Kidney (tissue), 14 donors: ENCODE results near the gene SPRR1A. TPM values are rescaled to one million over a fixed set of nuclear protein-coding genes. Genes with fewer than 3 reads are reported as not detected.

Experiments
- DNase-seq, 5 donors: peaks; one replicate each; pipeline ENCODE4 v3.0.0-alpha.2; 2013 to 2020
- FAIRE-seq: peaks from 2 replicates; lab custom pipeline; 2012; peaks lifted over from hg19 to GRCh38; lab: Jason Lieb, UNC
- H3K27ac ChIP-seq, 2 donors: one replicate each; pipeline ENCODE4 v1.7.0; 2013; ENCODE audit warnings: low read depth in 2 of 2, low read length in 2 of 2, inconsistent platforms in 1 of 2
- H3K27me3 ChIP-seq: one replicate; pipeline ENCODE4 v1.7.1; 2013; ENCODE audit warnings: low read length, inconsistent platforms; ENCODE audit not compliant: control insufficient read depth, insufficient read depth
- H3K36me3 ChIP-seq, 3 donors: one replicate each; pipeline versions ENCODE4 v1.7.0 to v1.7.1; 2013; ENCODE audit warnings: low read length in 3 of 3, control low read depth in 1 of 3, inconsistent platforms in 1 of 3; ENCODE audit not compliant: insufficient read depth in 3 of 3, control insufficient read depth in 2 of 3
- H3K4me1 ChIP-seq, 3 donors: one replicate each; pipeline versions ENCODE4 v1.7.0 to v1.7.1; 2013; ENCODE audit warnings: low read length in 3 of 3, inconsistent platforms in 1 of 3, low read depth in 1 of 3; ENCODE audit not compliant: control insufficient read depth in 2 of 3, insufficient read depth in 2 of 3
- H3K4me3 ChIP-seq, 3 donors: one replicate each; pipeline versions ENCODE4 v1.7.0 to v1.8.1; 2013; ENCODE audit warnings: low read length in 3 of 3, control low read depth in 1 of 3, inconsistent platforms in 1 of 3
- H3K9ac ChIP-seq, 3 donors: one replicate each; pipeline versions ENCODE4 v1.7.0 to v1.7.1; 2013; ENCODE audit warnings: low read length in 3 of 3, control low read depth in 1 of 3, inconsistent platforms in 1 of 3
- H3K9me3 ChIP-seq, 3 donors: one replicate each; pipeline versions ENCODE4 v1.7.0 to v1.7.1; 2013; ENCODE audit warnings: low read length in 3 of 3, control low read depth in 1 of 3, inconsistent platforms in 1 of 3; ENCODE audit not compliant: control insufficient read depth in 2 of 3, insufficient read depth in 1 of 3
- intact Hi-C: fragments of 100-400 bp; cut with DNase I; formaldehyde crosslinking; loops from one replicate; pipeline ENCODE4 v1.11.1; 2022
- polyA plus RNA-seq: library from polyadenylated mRNA; stranded (reverse); fragments of 350-450 nt; fragmentation: Illumina TruSeq; extraction: RNeasy Lipid Tissue Mini Kit (QIAGEN cat#74804); gene quantifications from one replicate; pipeline ENCODE4 v1.2.3, GENCODE V29; 2014; ENCODE audit warnings: low read depth, low replicate concordance; ENCODE audit not compliant: insufficient read depth
- total RNA-seq: library from RNA; stranded (reverse); fragmentation: NEBNext Ultra II Directional; extraction: Animal tissue kit (Norgen Biotek cat#: 25700); gene quantifications from one replicate; pipeline ENCODE4 v1.2.1, GENCODE V29; 2021
- TF ChIP-seq, protein P1 (sequence below): IDR thresholded peaks from 3 replicates; pipeline ENCODE4 v1.5.1; 2012; ENCODE audit warnings: mild to moderate bottlenecking, moderate library complexity, borderline replicate concordance; ENCODE audit not compliant: insufficient read depth; ENCODE audit errors: extremely low read depth
- donor health status: control.
- donor health status: control.
- donor health status: control.
- donor health status: control.
- donor health status: control.
- donor health status: DM: yes; HTN: yes; CAD: no.
- donor health status: Normal renal cell carcinoma (clear cell type).

SPRR1A gene
- total and polyA plus RNA-seq, 2 donors from 2014 or later: not detected

GRCh38 chr1:152995842-152996241, 12.0 kb downstream of the SPRR1A start:
- no peak overlapping the region for H3K9ac ChIP-seq
- no peaks in the 10 kb centered on the region for H3K4me1 ChIP-seq
- DNase-seq (no peak), FAIRE-seq (peak; percentile 38)
- peaks cover 0 to 6% (median 1%) of the 10 kb centered on the region in 3 donors for H3K9me3 ChIP-seq
- no peak overlapping the region for H3K27ac ChIP-seq
- intact Hi-C loops: no loop called here
- H3K4me3 ChIP-seq: no peak overlapping the region
- no peaks in the 10 kb centered on the region for H3K27me3 ChIP-seq
- TF ChIP-seq, protein P1, sequence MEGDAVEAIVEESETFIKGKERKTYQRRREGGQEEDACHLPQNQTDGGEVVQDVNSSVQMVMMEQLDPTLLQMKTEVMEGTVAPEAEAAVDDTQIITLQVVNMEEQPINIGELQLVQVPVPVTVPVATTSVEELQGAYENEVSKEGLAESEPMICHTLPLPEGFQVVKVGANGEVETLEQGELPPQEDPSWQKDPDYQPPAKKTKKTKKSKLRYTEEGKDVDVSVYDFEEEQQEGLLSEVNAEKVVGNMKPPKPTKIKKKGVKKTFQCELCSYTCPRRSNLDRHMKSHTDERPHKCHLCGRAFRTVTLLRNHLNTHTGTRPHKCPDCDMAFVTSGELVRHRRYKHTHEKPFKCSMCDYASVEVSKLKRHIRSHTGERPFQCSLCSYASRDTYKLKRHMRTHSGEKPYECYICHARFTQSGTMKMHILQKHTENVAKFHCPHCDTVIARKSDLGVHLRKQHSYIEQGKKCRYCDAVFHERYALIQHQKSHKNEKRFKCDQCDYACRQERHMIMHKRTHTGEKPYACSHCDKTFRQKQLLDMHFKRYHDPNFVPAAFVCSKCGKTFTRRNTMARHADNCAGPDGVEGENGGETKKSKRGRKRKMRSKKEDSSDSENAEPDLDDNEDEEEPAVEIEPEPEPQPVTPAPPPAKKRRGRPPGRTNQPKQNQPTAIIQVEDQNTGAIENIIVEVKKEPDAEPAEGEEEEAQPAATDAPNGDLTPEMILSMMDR: no peak
- H3K36me3 ChIP-seq: no peaks in the 10 kb centered on the region

DNA sequence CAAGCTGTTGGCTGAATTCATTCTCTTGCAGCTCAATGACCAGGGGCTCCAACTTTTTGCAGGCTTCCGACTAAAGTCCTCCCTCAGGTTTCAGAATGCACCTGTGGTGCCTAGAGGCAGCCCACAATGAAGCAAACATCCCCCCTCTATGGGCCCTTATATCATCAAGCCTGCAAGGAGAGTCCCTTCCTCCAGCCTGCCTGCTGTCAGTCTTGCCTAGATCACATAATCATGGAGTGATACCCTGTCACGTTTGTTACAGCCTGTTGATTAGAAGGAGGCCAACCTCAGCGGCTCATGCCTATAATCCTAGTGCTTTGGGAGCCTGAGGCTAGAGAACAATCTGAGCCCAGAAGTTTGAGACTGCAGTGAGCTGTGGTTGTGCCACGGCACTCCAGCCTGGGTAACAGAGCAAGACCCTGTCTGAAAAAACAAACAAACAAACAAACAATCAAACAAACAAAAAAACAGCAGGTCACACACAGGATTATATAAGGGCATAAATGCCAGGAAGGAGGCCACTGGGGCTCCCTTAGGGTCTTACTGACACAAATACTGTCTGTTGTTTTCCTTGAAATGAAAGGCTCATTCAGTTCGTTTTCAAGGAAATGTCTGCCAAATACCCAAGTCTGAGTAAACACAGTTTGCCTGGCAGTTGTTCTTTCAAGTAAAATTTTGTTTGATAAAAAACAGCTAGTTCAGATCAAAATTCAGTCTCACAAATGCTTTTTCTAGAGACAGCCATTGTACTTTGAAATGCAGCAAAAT, 12.9 kb downstream of the SPRR1A start:
- DNase-seq (no peak), FAIRE-seq (no peak)
- intact Hi-C loops: no loop called here
- Histone ChIP-seq H3K36me3 (no peaks in the 10 kb centered on the region), H3K9ac (no peak overlapping the region), H3K27ac (no peak overlapping the region), H3K4me3 (no peak overlapping the region), H3K4me1 (no peaks in the 10 kb centered on the region), H3K9me3 (peaks cover 0 to 6% (median 1%) of the 10 kb centered on the region in 3 donors), H3K27me3 (no peaks in the 10 kb centered on the region)
- TF ChIP-seq, protein P1: no peak

- H3K36me3 ChIP-seq: no peaks in the 10 kb centered on the region
- DNase-seq: no peak
- peaks cover 0 to 6% (median 1%) of the 10 kb centered on the region in 3 donors for H3K9me3 ChIP-seq
- H3K9ac ChIP-seq: no peak overlapping the region
- no peak for FAIRE-seq
- no peak overlapping the region for H3K4me3 ChIP-seq
- H3K27me3 ChIP-seq: no peaks in the 10 kb centered on the region
- H3K4me1 ChIP-seq: no peaks in the 10 kb centered on the region
- TF ChIP-seq, protein P1: no peak
- no peak overlapping the region for H3K27ac ChIP-seq
- intact Hi-C loops: no loop called here
These were observed 14.0 kb downstream of the SPRR1A start for GRCh38 chr1:152997901-152998300.
